NCI-H226 (cell line): ENCODE data around the gene PRKD2.
A peak's percentile ranks its signal among the peaks of the same experiment; 100 is the strongest.
"Not testable (repeated sequence)": the region's sequence is repeated elsewhere in the genome, so short reads cannot be mapped to it uniquely, and the experiment has no call there.

ENCODE experiments used
- DNase-seq: peaks from one replicate; pipeline ENCODE4 v3.0.0-alpha.2; 2015

PRKD2 gene

DNA sequence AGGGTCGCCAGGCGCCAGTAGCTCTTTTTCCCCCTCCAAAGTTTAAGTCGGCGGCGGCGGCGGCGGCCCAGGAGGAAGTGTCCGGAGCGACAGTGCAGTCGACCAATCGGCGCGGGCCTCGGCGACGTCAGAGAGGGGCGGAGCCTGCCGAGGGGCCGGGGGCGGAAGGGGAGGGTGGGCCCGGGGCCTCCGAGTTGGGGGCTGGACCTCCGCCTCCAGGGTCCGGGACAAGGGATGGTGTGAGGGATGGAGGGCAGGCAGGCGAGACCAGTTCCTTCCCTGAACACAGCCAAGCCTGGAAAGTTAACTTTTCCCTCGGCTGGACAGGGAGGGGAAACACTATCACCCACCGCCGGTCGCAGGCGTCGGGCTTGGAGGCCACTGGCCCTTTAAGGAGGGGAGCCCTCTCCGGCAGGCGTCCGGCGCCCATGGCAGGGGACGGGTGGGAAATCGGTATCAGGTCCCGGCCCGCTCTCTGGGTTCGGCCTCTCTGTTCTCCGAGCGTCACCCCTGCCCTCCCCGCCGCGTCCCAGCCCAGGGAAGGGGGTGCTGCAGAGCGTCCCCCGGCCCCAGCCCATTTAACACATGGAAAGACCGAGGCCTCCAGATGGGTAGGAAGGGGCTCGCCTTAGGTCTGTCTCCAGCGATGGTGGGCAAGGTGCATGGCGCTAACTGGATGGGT, at the start of gene PRKD2:
PRKD2 (minus strand) TSS at position 81 of the 682 bp plus-strand sequence. CDS start 744 bp downstream, outside the sequence.
- peak; percentile 73 for DNase-seq

DNA sequence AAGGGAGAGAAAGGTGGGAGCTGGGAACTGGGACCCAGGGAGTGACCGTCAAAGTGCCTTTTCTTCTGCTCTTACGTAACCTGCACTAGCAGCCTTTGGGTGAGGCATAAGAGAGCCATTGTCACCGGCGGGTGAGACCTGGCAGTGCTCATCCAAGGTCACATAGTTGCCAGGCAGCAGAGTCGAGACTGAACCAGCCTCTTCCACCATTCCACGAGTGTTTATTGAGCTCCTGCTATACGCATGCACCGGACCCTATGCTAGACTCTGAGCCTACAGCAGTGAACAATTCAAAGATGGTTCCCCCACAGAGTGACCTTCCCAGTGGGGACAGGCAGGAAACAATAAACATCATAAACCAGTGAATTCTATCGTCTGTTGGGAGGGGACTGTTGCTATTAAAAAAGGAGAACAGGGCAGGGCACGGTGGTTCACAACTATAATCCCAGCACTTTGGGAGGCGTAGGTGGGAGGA, 47.9 kb upstream of the PRKD2 start:
- DNase-seq: no peak

DNA sequence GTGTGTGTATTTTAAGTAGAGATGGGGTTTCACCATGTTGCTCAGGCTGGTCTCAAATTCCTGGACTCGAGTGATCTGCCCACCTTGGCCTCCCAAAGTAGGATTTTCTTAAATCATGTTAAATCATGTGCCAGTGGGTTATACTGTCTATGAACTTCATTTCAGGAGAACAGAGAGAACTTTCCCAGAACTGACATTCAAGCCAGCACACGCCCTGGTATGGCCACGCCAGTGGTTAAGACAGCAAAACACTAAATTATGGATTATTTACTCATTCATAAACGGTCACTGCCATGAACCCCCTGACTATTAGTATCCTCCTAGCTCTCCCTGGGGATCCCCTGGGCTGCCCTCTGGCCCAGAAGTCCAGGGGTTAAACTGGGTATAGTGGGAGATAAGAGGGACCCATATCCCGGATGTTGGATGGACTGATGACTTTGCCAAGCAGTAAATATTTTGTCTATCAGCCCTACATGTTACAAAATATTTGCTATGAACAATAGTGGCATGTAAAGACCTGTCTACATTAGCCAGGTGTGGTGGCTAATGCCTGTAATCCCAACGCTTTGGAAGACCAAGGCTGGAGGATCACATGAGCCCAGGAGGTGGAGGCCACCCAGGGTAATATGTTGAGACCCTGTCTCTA, 45.5 kb upstream of the PRKD2 start:
- DNase-seq: no peak

DNA sequence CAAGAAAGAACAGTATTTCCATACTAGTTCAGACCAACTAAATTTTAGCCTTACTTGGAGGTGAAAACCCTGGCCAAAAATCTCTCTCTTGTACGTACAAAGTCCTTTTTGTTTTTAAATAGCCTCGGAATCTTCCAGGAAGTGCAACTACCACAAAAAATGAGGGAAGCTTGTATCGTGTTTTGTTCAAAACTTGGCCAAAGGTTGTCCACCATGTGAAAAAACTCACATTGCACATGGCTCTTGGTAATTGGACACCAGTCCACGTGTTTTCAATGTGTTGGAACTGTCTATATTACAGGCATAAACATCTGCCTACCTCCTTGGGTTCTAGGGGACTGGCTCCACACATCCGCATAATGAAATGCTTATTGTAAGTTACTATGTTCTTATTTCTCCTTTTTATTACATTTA, 44.5 kb upstream of the PRKD2 start:
- DNase-seq: no peak

DNA sequence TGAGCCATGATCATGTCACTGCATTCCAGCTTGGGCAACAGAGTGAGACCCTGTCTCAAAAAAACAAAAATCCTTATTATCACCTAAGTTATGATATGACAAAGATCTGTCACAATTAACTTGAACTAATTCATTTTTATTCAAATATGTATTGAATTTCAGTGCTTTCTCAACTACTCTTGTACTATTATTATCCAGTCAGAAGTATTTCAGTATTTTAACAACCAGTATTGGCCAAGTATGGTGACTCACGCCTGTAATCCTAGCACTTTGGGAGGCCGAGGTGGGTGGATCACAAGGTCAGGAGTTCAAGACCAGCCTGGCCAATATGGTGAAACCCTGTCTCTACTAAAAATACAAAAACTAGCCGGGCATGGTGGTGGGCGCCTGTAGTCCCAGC, 44.0 kb upstream of the PRKD2 start:
- not testable (repeated sequence) for DNase-seq

DNA sequence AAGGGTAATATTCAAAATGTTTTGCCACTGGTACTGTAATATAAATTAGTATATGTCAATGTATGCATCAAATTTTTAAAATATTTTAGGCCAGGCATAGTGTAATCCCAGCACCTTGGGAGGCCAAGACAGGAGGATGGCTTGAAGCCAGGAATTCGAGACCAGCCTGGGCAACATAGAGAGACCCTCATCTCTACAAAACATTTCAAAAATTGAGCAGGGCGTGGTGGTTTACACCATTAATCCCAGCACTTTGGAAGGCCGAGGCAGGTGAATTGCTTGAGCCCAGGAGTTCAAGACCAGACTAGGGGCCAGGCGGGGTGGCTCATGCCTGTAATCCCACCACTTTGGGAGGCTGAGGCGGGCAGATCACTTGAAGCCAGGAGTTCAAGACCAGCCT, 43.4 kb upstream of the PRKD2 start:
- DNase-seq: no peak

DNA sequence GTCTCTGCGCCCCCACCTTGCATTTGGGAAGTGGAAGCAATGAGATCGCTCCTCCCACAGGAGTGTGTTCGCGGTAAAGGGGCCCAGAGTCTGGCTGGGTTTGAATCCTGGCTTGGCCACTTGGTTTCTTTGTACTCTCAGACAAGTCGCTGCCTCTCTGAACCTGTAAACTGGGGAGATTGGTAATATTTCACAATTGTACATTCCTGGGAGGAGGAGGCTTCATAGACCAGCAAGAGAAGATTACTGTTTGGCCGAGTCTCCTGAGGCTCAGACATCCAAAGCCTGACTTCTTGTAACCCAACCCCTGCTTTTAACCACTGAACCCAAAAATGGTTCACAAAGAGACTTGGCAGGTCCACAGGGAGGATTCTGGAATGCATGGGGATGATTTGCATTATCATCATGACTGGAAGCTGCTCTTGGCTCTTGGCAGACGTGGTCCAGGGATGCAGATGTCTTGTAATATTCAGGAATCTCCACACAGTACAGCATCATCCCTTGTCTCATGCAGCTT, 43.0 kb upstream of the PRKD2 start:
- peak; percentile 60 for DNase-seq

DNA sequence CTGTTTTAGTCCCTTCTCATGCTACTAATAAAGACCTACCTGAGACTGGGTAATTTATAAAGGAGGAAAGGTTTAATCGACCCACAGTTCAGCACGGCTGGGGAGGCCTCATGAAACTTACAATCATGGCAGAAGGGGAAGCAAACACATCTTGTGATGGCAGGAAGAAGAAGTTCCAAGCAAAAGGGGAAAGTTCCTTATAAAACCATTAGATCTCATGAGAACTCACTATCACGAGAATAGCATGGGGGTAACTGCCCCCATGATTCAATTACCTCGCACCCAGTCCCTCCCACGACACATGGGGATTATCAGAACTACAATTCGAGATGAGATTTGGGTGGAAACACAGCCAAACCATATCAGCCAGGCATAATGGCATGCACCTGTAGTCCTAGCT, 42.3 kb upstream of the PRKD2 start:
- DNase-seq: no peak

DNA sequence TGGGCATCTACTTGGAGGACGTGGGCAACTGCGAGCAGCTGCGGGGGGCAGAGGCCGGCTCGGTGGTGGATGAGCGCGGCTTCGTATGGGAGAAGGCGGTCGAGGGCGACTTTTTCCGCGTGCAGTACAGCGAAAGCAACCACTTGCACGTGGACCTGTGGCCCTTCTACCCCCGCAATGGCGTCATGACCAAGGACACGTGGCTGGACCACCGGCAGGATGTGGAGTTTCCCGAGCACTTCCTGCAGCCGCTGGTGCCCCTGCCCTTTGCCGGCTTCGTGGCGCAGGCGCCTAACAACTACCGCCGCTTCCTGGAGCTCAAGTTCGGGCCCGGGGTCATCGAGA, 39.6 kb upstream of the PRKD2 start:
- no peak for DNase-seq

DNA sequence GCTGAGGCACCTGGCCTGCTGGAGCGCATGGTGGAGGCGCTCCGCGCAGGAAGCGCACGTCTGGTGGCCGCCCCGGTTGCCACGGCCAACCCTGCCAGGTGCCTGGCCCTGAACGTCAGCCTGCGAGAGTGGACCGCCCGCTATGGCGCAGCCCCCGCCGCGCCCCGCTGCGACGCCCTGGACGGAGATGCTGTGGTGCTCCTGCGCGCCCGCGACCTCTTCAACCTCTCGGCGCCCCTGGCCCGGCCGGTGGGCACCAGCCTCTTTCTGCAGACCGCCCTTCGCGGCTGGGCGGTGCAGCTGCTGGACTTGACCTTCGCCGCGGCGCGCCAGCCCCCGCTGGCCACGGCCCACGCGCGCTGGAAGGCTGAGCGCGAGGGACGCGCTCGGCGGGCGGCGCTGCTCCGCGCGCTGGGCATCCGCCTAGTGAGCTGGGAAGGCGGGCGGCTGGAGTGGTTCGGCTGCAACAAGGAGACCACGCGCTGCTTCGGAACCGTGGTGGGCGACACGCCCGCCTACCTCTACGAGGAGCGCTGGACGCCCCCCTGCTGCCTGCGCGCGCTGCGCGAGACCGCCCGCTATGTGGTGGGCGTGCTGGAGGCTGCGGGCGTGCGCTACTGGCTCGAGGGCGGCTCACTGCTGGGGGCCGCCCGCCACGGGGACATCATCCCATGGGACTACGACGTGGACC, 39.1 kb upstream of the PRKD2 start:
- no peak for DNase-seq

DNA sequence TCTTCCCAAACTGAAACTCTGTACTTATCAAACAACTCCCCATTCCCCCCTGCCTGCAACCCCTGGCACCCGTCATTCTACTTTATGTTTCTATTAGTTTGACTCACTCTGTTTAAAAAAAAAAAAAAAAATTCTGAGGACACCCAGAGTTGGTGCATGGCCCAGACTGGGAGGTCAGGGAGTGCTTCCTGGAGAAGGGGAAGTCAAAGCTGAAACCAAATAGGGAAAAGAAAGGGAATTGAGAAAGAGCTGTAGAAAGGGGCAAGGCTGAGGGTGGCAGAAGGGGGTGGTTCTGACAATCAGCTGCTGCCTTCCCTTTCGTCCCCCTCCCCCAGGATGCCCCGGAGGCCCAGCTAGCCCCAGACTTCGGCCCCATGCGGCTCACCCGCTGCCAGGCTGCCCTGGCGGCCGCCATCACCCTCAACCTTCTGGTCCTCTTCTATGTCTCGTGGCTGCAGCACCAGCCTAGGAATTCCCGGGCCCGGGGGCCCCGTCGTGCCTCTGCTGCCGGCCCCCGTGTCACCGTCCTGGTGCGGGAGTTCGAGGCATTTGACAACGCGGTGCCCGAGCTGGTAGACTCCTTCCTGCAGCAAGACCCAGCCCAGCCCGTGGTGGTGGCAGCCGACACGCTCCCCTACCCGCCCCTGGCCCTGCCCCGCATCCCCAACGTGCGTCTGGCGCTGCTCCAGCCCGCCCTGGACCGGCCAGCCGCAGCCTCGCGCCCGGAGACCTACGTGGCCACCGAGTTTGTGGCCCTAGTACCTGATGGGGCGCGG, 38.4 kb upstream of the PRKD2 start:
- no peak for DNase-seq

DNA sequence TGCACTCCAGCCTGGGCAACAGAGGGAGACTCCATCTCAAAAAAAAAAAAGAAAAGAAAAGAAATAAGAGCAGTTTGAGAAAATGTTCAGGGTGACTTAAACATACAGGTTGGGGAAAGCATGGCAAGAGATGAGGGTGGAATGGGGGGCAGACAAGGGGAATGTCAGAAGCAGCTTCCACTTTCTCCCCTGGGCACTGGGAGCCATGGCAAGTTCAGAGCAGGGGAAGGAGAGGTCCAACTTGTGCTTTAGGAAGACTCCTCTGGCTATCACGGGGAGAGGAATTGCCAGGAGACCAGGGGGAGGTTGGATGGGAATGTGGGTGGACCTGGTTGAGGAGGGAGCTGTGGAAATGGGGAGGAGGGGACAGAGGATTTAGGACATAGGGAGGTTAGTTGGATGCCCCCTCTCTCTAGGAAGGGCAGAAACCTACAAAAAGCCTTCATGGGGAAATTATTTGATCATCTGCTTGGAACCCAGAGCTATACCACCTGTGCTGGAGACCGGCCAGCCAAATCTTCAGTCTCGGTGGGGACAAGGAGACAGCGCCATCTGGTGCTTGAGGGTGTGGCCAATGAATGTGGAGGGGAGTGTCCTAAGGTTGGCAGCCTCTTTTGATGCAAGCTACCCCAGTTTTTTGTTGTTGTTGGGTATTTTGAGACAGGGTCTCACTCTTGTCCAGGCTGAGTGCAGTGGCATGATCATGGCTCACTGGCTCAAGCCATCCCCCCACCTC, 36.7 kb upstream of the PRKD2 start:
- no peak for DNase-seq

DNA sequence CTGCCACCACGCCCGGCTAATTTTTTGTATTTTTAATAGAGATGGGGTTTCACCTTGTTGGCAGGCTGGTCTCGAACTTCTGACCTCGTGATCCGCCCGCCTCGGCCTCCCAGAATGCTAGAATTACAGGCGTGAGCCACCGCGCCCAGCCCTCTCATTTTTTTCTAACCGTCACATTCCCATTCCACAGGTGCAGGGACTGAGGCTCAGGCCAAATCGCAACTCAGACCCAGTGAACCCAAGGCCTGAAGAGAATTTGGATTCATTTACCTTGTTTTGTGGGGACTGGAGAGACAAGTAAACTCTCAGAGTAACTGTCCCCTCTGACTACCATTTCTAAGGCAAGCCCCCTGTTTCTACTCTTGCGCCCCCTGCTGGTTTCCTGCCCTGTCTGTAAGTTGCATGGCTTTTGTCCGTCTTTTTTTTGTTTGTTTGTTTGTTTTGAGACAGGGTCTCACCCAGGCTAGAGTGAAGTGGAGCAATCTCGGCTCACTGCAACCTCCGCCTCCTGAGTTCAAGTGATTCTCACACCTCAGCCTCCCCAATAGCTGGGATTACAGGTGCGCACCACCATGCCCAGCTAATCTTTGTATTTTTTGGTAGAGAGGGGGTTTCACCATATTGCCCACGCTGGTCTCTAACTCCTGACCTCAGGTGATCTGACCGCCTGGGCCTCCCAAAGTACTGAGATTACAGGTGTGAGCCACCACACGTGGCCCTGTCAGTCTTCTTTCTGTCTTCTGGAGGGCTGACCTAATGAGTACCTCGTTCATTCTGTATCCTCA, 31.6 kb upstream of the PRKD2 start:
- DNase-seq: no peak

DNA sequence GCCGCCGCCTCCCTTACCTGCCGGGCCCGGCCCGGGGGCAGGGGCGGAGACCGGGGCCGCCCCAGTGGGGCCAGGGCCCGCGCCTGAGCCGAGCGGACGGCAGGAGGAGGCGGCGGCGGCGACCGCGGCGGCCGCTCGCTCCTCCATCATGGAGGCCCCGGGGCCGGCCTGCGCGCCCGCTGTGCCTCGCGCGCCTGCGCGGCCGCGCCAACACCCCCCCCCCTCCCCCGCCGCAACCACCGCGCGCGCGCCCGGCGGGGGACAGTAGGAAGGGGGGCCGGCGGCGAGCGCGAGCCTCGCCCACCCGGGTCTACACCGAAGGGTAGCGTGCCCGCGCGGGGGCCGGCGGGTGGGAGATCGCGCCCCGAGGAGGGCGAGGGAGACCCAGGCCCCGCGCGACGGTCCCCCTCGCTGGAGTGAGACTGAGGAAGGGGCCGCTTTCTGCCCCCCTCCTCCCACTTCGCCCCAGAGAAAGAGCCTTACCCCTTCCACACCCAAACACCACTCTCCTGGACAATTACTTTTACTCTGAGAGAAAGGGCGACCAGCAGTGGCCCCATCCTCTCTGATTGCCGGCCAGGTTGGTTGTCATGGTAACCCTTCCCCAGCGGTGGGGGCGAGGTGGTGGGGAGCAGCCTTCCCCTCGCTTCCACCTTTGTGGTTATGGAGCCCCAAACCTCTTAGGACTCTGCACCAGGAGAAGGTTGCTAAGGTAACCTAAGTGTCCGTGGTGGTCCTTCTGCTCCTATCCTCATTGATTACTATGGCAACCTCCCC, 29.6 kb upstream of the PRKD2 start, which contains the start of gene STRN4:
STRN4 (minus strand) TSS at position 170 of the 777 bp plus-strand sequence; CDS start at position 150, 20 bp downstream.
- DNase-seq: peak; percentile 35

DNA sequence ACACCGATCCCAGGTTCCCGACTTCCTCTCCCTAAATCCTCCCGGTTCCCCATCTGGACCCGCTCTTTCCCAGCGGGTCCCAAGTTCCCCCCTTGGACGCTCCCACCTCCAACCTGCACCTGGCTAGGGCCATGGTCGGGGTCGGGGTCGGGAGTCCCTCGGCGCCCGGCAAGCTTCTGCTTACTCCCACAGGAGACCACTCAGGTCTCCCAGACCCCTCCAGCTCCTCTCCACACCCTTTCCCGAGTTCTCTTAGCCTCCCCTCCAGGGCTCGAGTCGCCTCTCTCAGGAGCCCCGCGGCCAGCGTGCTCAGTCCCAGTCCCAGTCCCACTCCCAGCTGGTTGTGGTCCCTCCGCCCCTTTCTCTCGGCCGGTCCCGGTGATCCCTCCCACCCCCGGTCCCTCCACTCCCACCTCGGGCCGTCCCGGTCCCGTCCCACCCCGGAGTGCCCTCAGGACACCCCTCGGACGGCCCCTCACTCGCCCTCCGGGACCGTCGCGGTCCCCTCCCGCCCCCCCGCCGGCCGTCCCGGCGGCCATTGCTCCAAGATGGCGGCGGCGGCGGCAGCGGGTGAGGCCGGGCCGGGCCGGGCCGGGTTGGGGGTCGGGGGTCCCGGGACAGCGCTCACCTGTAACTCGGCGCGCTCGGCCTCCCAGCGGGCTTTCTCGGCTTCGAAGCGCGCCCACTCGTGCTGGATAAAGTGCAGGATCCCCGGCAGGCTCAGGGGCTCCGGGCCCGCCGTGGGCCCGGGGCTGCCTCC, 28.8 kb upstream of the PRKD2 start, which contains the start of gene FKRP:
FKRP (plus strand) TSS at position 537 of the 760 bp plus-strand sequence. CDS start 9,394 bp downstream, outside the sequence.
- no peak for DNase-seq

DNA sequence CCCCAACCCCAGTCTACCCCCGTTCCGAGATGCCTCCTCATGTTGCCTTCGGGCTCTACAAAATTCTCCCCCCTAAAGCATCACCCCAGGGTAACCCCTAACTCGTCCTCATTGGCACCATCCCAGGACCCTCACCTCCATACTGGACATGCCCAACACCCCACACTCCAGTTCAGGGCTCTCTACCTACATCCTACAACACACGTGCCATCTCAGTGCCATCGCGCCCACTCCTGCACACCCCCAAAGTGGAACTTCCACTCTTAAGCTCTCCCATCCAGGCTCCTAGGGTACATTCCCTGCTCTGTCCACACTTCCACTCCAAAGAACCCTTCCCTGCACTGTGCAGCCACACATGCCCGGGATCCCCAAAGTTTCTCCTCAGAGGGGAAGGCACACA, 28.1 kb upstream of the PRKD2 start:
- no peak for DNase-seq

DNA sequence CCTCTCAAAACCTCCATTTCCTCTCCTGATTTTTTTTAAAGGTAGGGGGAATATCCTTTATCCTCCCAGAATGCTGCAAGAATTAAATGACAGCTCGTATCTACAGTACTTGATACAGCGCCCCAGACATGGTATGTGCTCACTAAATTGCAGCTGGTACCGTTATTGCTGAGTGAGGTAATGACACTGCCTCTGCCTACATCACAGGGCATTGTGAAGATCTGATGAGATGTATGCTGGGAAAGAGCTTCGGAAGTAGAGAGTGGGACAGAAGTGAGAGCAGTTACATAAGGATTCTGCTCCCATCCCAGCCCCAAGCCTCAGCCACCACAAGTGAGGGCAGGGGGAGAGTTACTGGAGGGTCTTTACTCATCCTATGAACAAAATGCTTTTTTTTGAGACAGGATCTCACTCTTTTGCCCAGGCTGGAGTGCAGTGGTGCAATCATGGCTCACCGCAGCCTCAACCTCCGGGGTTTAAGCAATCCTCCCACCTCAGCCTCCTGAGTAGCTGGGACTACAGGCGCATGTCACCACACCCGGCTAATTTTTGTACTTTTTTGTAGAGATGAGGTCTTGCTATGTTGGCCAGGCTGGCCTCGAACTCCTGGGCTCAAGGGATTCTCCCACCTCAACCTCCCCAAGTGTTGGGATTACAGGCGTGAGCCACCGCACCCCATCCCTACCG, 27.2 kb upstream of the PRKD2 start:
- no peak for DNase-seq

DNA sequence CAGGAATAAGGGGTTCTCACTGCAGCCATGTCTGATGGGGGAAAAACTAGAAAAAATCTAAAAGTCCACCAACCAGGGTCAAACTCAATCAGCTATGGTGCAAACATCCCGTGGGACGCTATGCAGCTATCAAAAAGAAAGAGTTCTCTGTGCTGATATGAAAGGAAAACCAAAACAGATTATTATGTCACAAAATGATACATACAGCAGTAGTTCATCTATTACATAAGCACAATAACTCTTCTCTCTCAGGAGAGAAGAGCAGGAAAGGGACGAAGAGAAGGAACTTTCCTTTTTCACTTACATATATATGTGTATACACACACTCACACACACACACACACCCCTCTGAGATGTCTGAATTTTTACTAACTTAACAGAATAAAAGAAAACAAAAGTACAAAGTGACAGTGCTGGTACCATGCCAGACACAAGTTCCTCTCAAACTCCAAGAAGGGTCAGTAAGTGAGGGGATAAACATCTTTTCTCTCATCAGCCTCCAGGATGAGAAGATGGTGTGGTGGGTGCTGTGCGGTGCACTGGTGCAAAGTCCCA, 26.1 kb upstream of the PRKD2 start:
- no peak for DNase-seq

DNA sequence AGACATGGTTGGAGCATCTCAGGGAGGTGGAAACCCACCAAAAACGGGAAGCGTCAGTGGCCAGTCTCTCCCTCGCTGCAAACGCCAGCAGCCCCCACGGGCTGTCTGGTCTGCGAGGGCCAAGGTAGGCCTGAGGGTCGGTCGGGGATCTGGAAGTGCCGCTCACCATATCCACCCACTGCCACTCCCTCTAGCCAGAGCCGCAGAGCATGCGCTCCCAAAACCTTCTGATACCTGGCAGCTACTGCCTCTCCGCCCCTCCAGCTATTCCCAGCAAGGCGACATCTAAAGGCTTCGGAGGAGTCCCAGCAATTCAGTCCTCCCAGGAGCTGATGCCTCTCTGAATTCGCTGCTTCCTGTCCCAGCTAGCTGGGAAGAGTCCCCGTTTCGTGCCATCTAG, 24.5 kb upstream of the PRKD2 start:
- DNase-seq: no peak
